ENCODE measurements around the gene MARCHF4.

The MARCHF4 gene

DNA sequence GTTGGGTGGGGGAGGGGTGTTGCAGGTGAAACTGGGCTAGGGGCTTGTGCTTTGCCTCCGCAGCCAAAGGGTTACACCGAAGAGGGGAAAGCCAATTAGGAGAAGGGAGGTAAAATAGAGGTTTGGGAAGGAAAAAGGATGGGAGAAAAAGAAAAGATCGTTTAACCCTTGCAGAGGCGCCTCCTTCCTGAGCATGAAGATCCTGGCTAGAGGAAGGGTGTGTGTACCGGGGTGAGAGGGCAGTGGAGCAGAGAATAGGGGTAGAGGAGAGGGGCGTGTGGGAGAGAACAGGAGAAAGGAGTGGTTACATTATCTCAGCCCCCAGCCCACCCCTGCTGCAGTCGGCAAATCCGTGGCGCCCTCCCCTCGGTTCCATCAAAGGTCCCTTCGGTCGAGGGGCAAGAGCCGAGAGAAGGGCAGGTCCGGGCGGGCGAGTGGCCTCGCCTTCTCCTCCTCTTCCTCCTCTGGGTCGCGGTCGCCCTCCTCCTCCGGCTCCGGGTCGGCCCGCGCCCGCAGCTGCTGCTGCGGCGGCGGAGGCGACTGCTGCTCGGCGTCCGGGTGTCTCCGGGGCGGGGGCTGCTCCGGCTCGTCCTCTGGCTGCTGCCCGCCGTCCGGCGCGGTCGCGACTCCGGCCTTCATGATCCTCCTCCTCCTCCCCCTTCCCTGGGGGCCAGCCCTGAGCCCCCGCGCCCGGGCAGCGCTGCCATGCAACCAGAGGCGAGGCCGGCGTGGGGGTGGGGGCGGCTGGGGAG, 1.1 kb downstream of the MARCHF4 start (continued):
- TF ChIP-seq, protein P1, sequence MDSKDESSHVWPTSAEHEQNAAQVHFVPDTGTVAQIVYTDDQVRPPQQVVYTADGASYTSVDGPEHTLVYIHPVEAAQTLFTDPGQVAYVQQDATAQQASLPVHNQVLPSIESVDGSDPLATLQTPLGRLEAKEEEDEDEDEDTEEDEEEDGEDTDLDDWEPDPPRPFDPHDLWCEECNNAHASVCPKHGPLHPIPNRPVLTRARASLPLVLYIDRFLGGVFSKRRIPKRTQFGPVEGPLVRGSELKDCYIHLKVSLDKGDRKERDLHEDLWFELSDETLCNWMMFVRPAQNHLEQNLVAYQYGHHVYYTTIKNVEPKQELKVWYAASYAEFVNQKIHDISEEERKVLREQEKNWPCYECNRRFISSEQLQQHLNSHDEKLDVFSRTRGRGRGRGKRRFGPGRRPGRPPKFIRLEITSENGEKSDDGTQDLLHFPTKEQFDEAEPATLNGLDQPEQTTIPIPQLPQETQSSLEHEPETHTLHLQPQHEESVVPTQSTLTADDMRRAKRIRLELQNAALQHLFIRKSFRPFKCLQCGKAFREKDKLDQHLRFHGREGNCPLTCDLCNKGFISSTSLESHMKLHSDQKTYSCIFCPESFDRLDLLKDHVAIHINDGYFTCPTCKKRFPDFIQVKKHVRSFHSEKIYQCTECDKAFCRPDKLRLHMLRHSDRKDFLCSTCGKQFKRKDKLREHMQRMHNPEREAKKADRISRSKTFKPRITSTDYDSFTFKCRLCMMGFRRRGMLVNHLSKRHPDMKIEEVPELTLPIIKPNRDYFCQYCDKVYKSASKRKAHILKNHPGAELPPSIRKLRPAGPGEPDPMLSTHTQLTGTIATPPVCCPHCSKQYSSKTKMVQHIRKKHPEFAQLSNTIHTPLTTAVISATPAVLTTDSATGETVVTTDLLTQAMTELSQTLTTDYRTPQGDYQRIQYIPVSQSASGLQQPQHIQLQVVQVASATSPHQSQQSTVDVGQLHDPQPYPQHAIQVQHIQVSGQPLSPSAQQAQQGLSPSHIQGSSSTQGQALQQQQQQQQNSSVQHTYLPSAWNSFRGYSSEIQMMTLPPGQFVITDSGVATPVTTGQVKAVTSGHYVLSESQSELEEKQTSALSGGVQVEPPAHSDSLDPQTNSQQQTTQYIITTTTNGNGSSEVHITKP (tag by site-specific recombination; IDR thresholded peaks at IDR 0.05) = peak; percentile 71

GRCh38 chr2:216369821-216370220, 2.5 kb downstream of the MARCHF4 start:
- H3K9me3 ChIP-seq (ENCODE audit: control insufficient read depth, insufficient read depth, low read depth, low read length) = no peaks in the 10 kb centered on the region
- ChIA-PET POLR2A (no interaction called here), CTCF (no interaction called here)
- no peaks in the 10 kb centered on the region; the same call in 1 of the 2 replicates for H3K4me1 ChIP-seq (ENCODE audit: control insufficient read depth, insufficient read depth, low read length)
- H3K36me3 ChIP-seq (ENCODE audit: control insufficient read depth in 2 of 2, insufficient read depth in 1 of 2, low read length in 2 of 2) = no peaks in the 10 kb centered on the region
- H3K27ac ChIP-seq (ENCODE audit: extremely low read depth, low read depth, low read length) = no peak overlapping the region
- H3K4me3 ChIP-seq (ENCODE audit: low read depth, low read length) = no peak overlapping the region
- TF ChIP-seq ZNF473 (tag by site-specific recombination; IDR thresholded peaks at IDR 0.05) (no peak), ZNF48 (tag by site-specific recombination; IDR thresholded peaks at IDR 0.05) (no peak), ZNF184 (tag by site-specific recombination; IDR thresholded peaks at IDR 0.05) (no peak), KLF7 (tag by site-specific recombination; IDR thresholded peaks at IDR 0.05; ENCODE audit: borderline replicate concordance) (no peak), ZNF610 (tag by site-specific recombination; IDR thresholded peaks at IDR 0.05; ENCODE audit: borderline replicate concordance) (no peak), ZNF274 (IDR thresholded peaks at IDR 0.05; ENCODE audit: low read length) (no peak), ZNF274 (tag by site-specific recombination; IDR thresholded peaks at IDR 0.05; ENCODE audit: borderline replicate concordance) (no peak), ZNF560 (tag by site-specific recombination; IDR thresholded peaks at IDR 0.05; ENCODE audit: borderline replicate concordance) (no peak), ZNF777 (tag by site-specific recombination; IDR thresholded peaks at IDR 0.05; ENCODE audit: borderline replicate concordance) (no peak), ZNF404 (tag by site-specific recombination; IDR thresholded peaks at IDR 0.05) (no peak), ZNF426 (tag by site-specific recombination; IDR thresholded peaks at IDR 0.05) (no peak), ZNF747 (tag by site-specific recombination; IDR thresholded peaks at IDR 0.05) (no peak), ZNF629 (tag by site-specific recombination; IDR thresholded peaks at IDR 0.05) (no peak), ZNF791 (tag by site-specific recombination; IDR thresholded peaks at IDR 0.05) (no peak), OSR2 (tag by site-specific recombination; IDR thresholded peaks at IDR 0.05) (no peak), ZSCAN23 (tag by site-specific recombination; IDR thresholded peaks at IDR 0.05) (no peak), BCL6B (tag by site-specific recombination; IDR thresholded peaks at IDR 0.05) (no peak)
- TF ChIP-seq, protein P2, sequence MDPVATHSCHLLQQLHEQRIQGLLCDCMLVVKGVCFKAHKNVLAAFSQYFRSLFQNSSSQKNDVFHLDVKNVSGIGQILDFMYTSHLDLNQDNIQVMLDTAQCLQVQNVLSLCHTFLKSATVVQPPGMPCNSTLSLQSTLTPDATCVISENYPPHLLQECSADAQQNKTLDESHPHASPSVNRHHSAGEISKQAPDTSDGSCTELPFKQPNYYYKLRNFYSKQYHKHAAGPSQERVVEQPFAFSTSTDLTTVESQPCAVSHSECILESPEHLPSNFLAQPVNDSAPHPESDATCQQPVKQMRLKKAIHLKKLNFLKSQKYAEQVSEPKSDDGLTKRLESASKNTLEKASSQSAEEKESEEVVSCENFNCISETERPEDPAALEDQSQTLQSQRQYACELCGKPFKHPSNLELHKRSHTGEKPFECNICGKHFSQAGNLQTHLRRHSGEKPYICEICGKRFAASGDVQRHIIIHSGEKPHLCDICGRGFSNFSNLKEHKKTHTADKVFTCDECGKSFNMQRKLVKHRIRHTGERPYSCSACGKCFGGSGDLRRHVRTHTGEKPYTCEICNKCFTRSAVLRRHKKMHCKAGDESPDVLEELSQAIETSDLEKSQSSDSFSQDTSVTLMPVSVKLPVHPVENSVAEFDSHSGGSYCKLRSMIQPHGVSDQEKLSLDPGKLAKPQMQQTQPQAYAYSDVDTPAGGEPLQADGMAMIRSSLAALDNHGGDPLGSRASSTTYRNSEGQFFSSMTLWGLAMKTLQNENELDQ (tag by site-specific recombination; IDR thresholded peaks at IDR 0.05; ENCODE audit: low read depth) = no peak
- TF ChIP-seq, protein P3, sequence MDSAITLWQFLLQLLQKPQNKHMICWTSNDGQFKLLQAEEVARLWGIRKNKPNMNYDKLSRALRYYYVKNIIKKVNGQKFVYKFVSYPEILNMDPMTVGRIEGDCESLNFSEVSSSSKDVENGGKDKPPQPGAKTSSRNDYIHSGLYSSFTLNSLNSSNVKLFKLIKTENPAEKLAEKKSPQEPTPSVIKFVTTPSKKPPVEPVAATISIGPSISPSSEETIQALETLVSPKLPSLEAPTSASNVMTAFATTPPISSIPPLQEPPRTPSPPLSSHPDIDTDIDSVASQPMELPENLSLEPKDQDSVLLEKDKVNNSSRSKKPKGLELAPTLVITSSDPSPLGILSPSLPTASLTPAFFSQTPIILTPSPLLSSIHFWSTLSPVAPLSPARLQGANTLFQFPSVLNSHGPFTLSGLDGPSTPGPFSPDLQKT (IDR thresholded peaks at IDR 0.05; ENCODE audit: borderline replicate concordance, low read depth, low read length) = no peak
- TF ChIP-seq, protein P4, sequence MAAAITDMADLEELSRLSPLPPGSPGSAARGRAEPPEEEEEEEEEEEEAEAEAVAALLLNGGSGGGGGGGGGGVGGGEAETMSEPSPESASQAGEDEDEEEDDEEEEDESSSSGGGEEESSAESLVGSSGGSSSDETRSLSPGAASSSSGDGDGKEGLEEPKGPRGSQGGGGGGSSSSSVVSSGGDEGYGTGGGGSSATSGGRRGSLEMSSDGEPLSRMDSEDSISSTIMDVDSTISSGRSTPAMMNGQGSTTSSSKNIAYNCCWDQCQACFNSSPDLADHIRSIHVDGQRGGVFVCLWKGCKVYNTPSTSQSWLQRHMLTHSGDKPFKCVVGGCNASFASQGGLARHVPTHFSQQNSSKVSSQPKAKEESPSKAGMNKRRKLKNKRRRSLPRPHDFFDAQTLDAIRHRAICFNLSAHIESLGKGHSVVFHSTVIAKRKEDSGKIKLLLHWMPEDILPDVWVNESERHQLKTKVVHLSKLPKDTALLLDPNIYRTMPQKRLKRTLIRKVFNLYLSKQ (tag by site-specific recombination; IDR thresholded peaks at IDR 0.05; ENCODE audit: borderline replicate concordance) = no peak
